GM12801 (cell line): ENCODE measurements around the gene COL6A2.

ENCODE experiments used
- TF ChIP-seq, protein P1 (sequence below): IDR thresholded peaks from one replicate; pipeline ENCODE4 v1.5.1; 2011; ENCODE audit warnings: control low read depth; ENCODE audit not compliant: insufficient read length; ENCODE audit errors: extremely low read depth

Gene COL6A2

DNA sequence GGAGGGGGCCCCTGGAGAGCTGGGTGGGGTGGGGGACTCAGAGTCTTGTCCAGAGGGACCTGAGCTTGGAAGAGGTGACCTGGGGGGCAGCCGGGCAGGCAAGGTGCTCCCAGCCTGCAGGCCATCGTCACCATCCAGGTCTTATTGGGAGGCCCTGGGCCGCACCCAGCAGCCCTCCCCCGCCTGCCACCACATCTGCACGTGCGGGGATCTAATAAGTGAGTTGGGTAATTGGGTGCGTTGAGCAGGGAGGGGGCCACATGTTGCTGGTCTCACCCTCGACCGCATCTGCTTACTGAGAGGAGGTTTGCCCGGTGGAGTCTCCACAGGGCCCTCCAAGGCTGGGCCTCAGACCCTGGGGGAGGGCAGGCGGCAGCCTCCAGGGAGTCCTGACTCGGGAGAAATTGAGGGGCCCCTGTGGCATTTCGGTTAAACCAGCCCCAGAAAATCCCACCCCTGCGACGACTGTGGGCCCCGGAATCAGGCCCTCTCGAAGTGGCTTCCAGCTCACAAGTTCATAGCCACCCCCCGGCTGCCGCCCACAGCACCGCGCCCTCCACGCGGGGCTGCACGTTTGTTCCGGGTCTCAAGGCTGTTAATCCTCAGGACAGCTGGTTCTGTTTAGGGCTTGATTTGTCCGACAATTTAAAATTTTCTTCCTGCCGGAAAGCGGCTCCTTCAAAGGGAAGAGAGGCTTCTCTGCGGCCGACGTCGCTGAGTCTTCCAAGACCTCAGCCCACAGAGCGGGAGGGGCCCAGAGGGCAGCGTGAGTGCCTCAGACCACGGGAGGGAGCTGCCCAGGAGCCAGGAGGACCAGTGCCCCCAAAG lies 14.7 kb upstream of the COL6A2 start:
- TF ChIP-seq, protein P1, sequence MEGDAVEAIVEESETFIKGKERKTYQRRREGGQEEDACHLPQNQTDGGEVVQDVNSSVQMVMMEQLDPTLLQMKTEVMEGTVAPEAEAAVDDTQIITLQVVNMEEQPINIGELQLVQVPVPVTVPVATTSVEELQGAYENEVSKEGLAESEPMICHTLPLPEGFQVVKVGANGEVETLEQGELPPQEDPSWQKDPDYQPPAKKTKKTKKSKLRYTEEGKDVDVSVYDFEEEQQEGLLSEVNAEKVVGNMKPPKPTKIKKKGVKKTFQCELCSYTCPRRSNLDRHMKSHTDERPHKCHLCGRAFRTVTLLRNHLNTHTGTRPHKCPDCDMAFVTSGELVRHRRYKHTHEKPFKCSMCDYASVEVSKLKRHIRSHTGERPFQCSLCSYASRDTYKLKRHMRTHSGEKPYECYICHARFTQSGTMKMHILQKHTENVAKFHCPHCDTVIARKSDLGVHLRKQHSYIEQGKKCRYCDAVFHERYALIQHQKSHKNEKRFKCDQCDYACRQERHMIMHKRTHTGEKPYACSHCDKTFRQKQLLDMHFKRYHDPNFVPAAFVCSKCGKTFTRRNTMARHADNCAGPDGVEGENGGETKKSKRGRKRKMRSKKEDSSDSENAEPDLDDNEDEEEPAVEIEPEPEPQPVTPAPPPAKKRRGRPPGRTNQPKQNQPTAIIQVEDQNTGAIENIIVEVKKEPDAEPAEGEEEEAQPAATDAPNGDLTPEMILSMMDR: no peak

DNA sequence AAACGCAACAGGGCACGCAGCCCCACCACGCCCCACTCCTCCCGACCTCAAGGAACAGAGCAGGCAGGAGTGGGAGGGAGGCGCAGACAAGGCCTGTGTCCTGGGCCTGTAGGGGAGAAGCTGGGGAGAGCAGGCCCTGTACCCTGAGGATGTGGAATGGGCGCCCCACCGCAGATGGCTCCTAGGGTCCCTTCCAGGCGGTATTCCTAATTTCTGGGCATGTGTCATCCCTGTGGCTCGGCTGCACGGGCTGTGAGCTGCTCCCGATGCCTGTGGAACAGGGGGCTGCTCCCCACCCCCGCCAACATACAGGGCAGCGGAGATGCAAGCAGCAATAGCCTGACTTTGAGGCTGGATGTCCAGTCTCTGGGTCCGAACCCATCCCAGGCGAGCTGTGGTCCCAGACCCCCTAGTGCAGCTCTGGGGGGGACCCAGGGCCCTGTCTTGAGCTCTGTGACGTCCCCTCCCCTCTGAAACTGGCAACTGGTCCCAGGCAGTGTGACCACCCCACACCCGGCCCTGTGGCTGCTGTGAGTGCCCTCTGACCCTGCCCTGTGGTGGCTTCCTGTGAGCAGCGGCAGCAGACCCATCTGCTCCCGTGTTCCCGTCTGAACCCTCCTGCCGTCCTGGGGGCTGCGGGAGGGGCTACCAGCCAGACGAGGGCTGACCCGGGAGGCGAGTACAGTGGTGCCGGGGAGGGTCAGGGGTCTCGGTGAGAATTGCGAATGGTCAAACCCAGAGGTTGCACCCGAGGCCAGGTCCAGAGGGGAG lies 13.9 kb upstream of the COL6A2 start:
- TF ChIP-seq, protein P1: no peak

DNA sequence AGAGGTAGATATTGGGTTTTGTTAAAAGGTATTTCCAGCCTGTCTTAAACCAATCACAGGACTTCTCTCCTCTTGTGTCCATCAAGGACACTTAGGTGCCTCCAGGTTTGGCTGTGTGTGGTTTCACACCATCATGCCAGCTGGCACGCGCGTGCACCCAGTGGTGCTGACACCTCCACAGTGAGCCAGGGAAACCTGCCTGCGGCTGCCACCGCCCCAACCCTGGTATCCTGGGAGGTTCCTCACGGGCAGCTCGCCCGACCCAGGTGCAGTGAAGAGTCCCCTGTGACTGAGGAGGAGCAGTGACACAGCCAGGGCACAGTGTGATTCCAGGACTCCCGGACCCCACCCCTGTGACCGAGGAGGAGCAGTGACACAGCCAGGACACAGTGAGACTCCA lies 13.2 kb upstream of the COL6A2 start:
- TF ChIP-seq, protein P1: no peak

DNA sequence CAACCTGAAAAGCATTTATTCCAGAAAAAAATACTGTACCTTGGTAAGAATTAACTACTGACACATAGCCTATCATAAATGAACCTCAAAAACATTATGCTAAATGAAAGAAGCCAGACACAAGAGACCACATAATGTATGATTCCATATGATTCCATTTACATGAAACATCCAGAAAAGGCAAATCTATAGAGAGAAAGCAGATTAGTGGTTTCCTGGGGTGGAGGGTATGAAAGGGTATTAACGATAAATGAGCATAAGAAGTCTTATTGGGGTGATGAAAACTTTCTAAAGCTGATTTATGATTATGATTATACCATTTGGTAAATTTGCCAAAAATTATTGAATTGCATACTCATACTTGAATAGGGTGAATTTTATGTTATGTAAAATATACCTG lies 10.3 kb upstream of the COL6A2 start:
- TF ChIP-seq, protein P1: no peak

DNA sequence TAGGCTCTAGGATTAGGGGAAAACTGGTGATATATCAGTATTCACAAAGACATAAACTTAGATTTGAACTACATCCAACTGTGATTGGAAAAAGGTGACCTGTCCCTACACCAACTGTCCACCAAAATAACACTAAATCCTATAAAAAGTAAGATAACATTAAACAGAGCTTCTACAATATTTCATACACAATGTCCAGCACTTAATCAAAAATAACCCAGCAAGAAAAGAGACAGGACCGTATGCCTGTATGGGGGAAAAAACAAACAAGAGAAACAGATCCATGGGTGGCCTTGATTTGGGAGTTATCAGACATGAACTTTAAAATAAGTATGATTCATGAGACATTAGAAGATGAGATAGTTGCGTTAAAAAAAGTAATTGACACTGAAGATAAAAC lies 9.7 kb upstream of the COL6A2 start:
- TF ChIP-seq, protein P1: no peak

DNA sequence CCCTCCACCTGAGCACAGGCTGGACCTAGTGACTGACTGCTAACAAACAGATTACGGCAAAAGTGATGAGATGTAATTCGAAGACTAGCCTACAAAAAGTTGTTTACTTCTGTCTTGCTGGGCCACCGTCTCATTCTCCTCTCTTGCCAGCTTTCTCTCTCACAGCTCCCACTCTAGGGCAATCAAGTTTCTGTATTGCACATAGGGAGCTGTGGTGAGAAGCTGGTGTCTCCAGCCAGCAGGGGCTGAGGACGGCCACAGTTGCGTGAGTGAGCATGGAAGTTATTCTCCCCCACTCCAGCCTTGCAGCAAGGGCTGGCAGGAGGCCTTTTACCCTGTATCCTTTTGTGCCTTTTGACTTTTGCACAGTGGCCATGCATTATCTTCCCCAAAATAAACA lies 8.6 kb upstream of the COL6A2 start:
- TF ChIP-seq, protein P1: no peak

DNA sequence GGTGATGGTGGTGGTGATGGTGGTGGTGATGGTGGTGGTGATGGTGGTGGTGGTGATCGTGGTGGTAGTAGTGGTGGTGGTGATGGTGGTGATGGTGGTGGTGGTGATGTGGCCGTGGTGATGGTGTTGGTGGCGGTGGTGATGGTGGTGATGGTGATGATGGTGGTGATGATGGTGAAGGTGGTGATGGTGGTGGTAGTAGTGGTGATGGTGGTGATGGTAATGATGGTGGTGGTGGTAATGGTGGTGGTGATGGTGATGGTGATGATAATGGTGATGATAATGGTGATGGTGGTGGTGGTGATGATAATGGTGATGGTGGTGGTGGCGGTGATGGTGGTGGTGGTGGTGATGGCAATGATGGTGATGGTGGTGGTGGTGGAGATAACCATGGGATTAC lies 6.8 kb upstream of the COL6A2 start:
- TF ChIP-seq, protein P1: no peak
